ENCODE data around the gene NEK3. TPM values are rescaled to one million over a fixed set of nuclear protein-coding genes. Genes with fewer than 3 reads are reported as not detected.
"Not testable (repeated sequence)": the region's sequence is repeated elsewhere in the genome, so short reads cannot be mapped to it uniquely, and the experiment has no call there.

NEK3 gene
- total and polyA plus RNA-seq, 2 of the 4 experiments (the other 2 are of a cell fraction), result 3.6 to 9.2 TPM

- H2BK20ac ChIP-seq (ENCODE audit: low read depth, low read length); H4K91ac ChIP-seq (ENCODE audit: insufficient read depth, low read depth, low read length); H2AK9ac ChIP-seq (replicated peaks; ENCODE audit: low read depth, low read length, poor library complexity); H3K14ac ChIP-seq (replicated peaks; ENCODE audit: low read depth, low read length); H3K23ac ChIP-seq (ENCODE audit: low read depth, low read length); H3K4me3 ChIP-seq (ENCODE audit: insufficient read depth, low read depth, low read length); H3K18ac ChIP-seq (ENCODE audit: low read depth, low read length); BruUV-seq (replicated peaks); H3K56ac ChIP-seq (ENCODE audit: extremely low read depth, insufficient read depth, low read length); H3K9ac ChIP-seq (ENCODE audit: low read depth, low read length); H4K8ac ChIP-seq (ENCODE audit: low read depth in 2 of 2, low read length in 2 of 2); ATAC-seq (ENCODE audit: low read depth); H2BK5ac ChIP-seq (ENCODE audit: low read depth, low read length, poor library complexity, severe bottlenecking); H3K79me1 ChIP-seq (ENCODE audit: low read depth in 1 of 2, low read length in 2 of 2); CTCF ChIA-PET; H2BK120ac ChIP-seq (ENCODE audit: low read depth, low read length); POLR2A ChIA-PET (ENCODE audit: unreplicated experiment); H3K4me1 ChIP-seq (ENCODE audit: control insufficient read depth, insufficient read depth, low read length); H3K9me1 ChIP-seq (ENCODE audit: insufficient read depth, low read length); H4K20me1 ChIP-seq (ENCODE audit: insufficient read depth, low read length); in situ Hi-C loops (cut with MboI; ENCODE audit: low sequenced_read_pairs); H3K9me3 ChIP-seq (ENCODE audit: control insufficient read depth, insufficient read depth, low read length); H2BK15ac ChIP-seq (ENCODE audit: low read depth, low read length); H3K4ac ChIP-seq (ENCODE audit: low read depth, low read length); DNase-seq; intact Hi-C loops (cut with micrococcal nuclease); H2AFZ ChIP-seq (replicated peaks; ENCODE audit: low read length, poor library complexity); dilution Hi-C loops (cut with HindIII; ENCODE audit: low sequenced_read_pairs, unreplicated experiment); H3K27me3 ChIP-seq (ENCODE audit: control insufficient read depth, insufficient read depth, low read length); H3K27ac ChIP-seq (ENCODE audit: insufficient read depth, low read length); H3K4me2 ChIP-seq (ENCODE audit: low read depth, low read length); H2AK5ac ChIP-seq (ENCODE audit: low read depth, low read length); H4K5ac ChIP-seq (ENCODE audit: low read depth, low read length): not testable (repeated sequence)
- WGBS, 2 experiments (ENCODE audit: extremely low coverage in 2 of 2, insufficient read length in 1 of 2), result 100% methylated on average over 1 of the region's 6 CpGs; no CpG with 5 or more reads in 1 of the 2 experiments
- peaks cover 14% of the 10 kb centered on the region for H3K36me3 ChIP-seq (ENCODE audit: control insufficient read depth, insufficient read depth, low read length)
Observed at GRCh38 chr13:52173970-52174369, 14.6 kb upstream of the NEK3 start.
